SK-N-SH (cell line): Measurements from ENCODE around the gene NSF. TPM values are rescaled to one million over a fixed set of nuclear protein-coding genes. Genes with fewer than 3 reads are reported as not detected.

Source experiments
- CTCF ChIA-PET: fragments of 300-600, 350-600 bp; formaldehyde crosslinking; extraction: SDS; loops from one replicate; lab custom pipeline; 2021; lab: Yijun Ruan, JAX
- POLR2A ChIA-PET: fragments of 350-600 bp; sonication (Branson Sonifier 250); formaldehyde crosslinking; extraction: SDS; loops from one replicate; lab custom pipeline; 2020; ENCODE audit warnings: antibody characterized with exemption, inconsistent platforms; lab: Yijun Ruan, JAX
- DNase-seq: peaks from one replicate; pipeline ENCODE4 v3.0.0; 2012
- H2AFZ ChIP-seq: fragments of 200-600 bp; sonication (generic); 2 replicates; pipeline ENCODE4 v1.8.1; 2016; ENCODE audit warnings: antibody characterized with exemption, mild to moderate bottlenecking, low read depth
- H3F3A ChIP-seq: fragments of 200-600 bp; sonication (generic); replicated peaks from 2 replicates; pipeline ENCODE3; 2016; ENCODE audit warnings: antibody characterized with exemption, mild to moderate bottlenecking; ENCODE audit not compliant: insufficient read depth
- H3K27ac ChIP-seq, 2 experiments: fragments of 200-500 bp in 1 of 2; fragments of 200-600 bp in 1 of 2; sonication (Bioruptor generic) in 1 of 2; sonication (generic), shearing (Covaris generic) in 1 of 2; 2 replicates each; pipeline versions ENCODE4 v1.5.1 to v1.6.1; 2014 to 2016; ENCODE audit warnings: low read depth in 2 of 2, inconsistent platforms in 1 of 2, low read length in 1 of 2, mild to moderate bottlenecking in 1 of 2, mixed read lengths in 1 of 2
- H3K27me3 ChIP-seq: fragments of 200-600 bp; sonication (generic), shearing (Covaris generic); 2 replicates; pipeline ENCODE4 v1.6.1; 2016; ENCODE audit warnings: mixed run types; ENCODE audit not compliant: insufficient read depth
- H3K36me3 ChIP-seq, 2 experiments: fragments of 200-500 bp in 1 of 2; fragments of 200-600 bp in 1 of 2; sonication (Bioruptor generic) in 1 of 2; sonication (generic) in 1 of 2; replicated peaks in 1 of 2; 2 replicates each; pipeline versions ENCODE3 to v1.5.1; 2014 to 2016; ENCODE audit warnings: low read length in 1 of 2, mild to moderate bottlenecking in 1 of 2; ENCODE audit not compliant: insufficient read depth in 2 of 2, control insufficient read depth in 1 of 2
- H3K4me1 ChIP-seq, 2 experiments: fragments of 200-500 bp in 1 of 2; fragments of 200-600 bp in 1 of 2; sonication (Bioruptor generic) in 1 of 2; sonication (generic), shearing (Covaris generic) in 1 of 2; 2 replicates each; pipeline versions ENCODE4 v1.5.1 to v1.6.1; 2014 to 2016; ENCODE audit warnings: low read depth in 1 of 2, low read length in 1 of 2, mixed run types in 1 of 2; ENCODE audit not compliant: insufficient read depth in 2 of 2, control insufficient read depth in 1 of 2
- H3K4me2 ChIP-seq: fragments of 200-600 bp; sonication (generic), shearing (Covaris generic); 2 replicates; pipeline ENCODE4 v1.6.1; 2017; ENCODE audit warnings: mixed run types
- H3K4me3 ChIP-seq, 2 experiments: fragments of 200-500 bp in 1 of 2; fragments of 200-600 bp in 1 of 2; sonication (Bioruptor generic) in 1 of 2; sonication (generic), shearing (Covaris generic) in 1 of 2; 2 replicates each; pipeline versions ENCODE4 v1.5.1 to v1.8.1; 2014 to 2016; ENCODE audit warnings: low read depth in 2 of 2, inconsistent platforms in 1 of 2, low read length in 1 of 2, mild to moderate bottlenecking in 1 of 2, mixed read lengths in 1 of 2, moderate library complexity in 1 of 2
- H3K79me2 ChIP-seq: fragments of 200-600 bp; sonication (generic); 2 replicates; pipeline ENCODE4 v1.8.1; 2017; ENCODE audit warnings: mild to moderate bottlenecking; ENCODE audit not compliant: insufficient read depth
- H3K9ac ChIP-seq: fragments of 200-600 bp; sonication (generic); 2 replicates; pipeline ENCODE4 v1.6.1; 2017; ENCODE audit warnings: mixed run types
- H3K9me2 ChIP-seq: fragments of 200-600 bp; sonication (generic); 2 replicates; pipeline ENCODE4 v1.6.1; 2017; ENCODE audit warnings: mixed run types
- H3K9me3 ChIP-seq: fragments of 200-600 bp; sonication (generic); 2 replicates; pipeline ENCODE4 v1.6.1; 2017; ENCODE audit warnings: mixed run types, mild to moderate bottlenecking, moderate library complexity
- H4K20me1 ChIP-seq: fragments of 200-600 bp; sonication (generic); 2 replicates; pipeline ENCODE4 v1.6.1; 2017; ENCODE audit warnings: mild to moderate bottlenecking, mixed run types; ENCODE audit not compliant: insufficient read depth
- CHD2 ChIP-seq: fragments of 150-350 bp; IDR thresholded peaks from 2 replicates; pipeline ENCODE4 v1.6.1; 2018; ENCODE audit warnings: low read length; ENCODE audit not compliant: partially characterized antibody
- ELF1 ChIP-seq: IDR thresholded peaks from 2 replicates; pipeline ENCODE4 v1.4.0; 2012
- EZH2phosphoT487 ChIP-seq: fragments of 200-600 bp; sonication (generic); IDR thresholded peaks from 2 replicates; pipeline ENCODE4 v1.6.1; 2017; ENCODE audit warnings: low read depth, mixed run types, mild to moderate bottlenecking, antibody characterized with exemption, moderate library complexity, borderline replicate concordance
- FOSL2 ChIP-seq: IDR thresholded peaks from 2 replicates; pipeline ENCODE4 v1.4.0; 2012; ENCODE audit warnings: low read depth, mild to moderate bottlenecking, moderate library complexity, borderline replicate concordance
- IRF3 ChIP-seq: fragments of 150-350 bp; IDR thresholded peaks from 2 replicates; pipeline ENCODE4 v1.6.1; 2016; ENCODE audit warnings: mild to moderate bottlenecking, low read depth, low read length
- JUND ChIP-seq: IDR thresholded peaks from 2 replicates; pipeline ENCODE4 v1.4.0; 2012
- MXI1 ChIP-seq: IDR thresholded peaks from 2 replicates; pipeline ENCODE4 v1.6.1; 2012; ENCODE audit warnings: mild to moderate bottlenecking, low read depth, low read length, improper control_type of control experiment
- PBX3 ChIP-seq: IDR thresholded peaks from 2 replicates; pipeline ENCODE4; 2012
- RCOR1 ChIP-seq: fragments of 150-350 bp; IDR thresholded peaks from 2 replicates; pipeline ENCODE4 v1.6.1; 2017; ENCODE audit warnings: antibody characterized with exemption, low read length
- RFX5 ChIP-seq: IDR thresholded peaks from 2 replicates; pipeline ENCODE4 v1.6.1; 2012; ENCODE audit warnings: mild to moderate bottlenecking, improper control_type of control experiment, low read length
- RXRA ChIP-seq: IDR thresholded peaks from 2 replicates; pipeline ENCODE4 v1.4.0; 2012; ENCODE audit warnings: low read depth, mild to moderate bottlenecking, borderline replicate concordance
- SIN3A ChIP-seq: IDR thresholded peaks from 2 replicates; pipeline ENCODE4 v1.6.1; 2012; ENCODE audit warnings: low read depth, mild to moderate bottlenecking, low read length, moderate library complexity, borderline replicate concordance
- TCF12 ChIP-seq: IDR thresholded peaks from 2 replicates; pipeline ENCODE4 v1.4.0; 2012
- TEAD4 ChIP-seq: IDR thresholded peaks from 2 replicates; pipeline ENCODE4 v1.4.0; 2012; ENCODE audit warnings: mild to moderate bottlenecking, borderline replicate concordance; ENCODE audit not compliant: insufficient read depth
- USF2 ChIP-seq: fragments of 150-350 bp; IDR thresholded peaks from 2 replicates; pipeline ENCODE4 v1.6.1; 2017; ENCODE audit warnings: antibody characterized with exemption, low read length, low read depth, borderline replicate concordance
- YY1 ChIP-seq: IDR thresholded peaks from 2 replicates; pipeline ENCODE4 v1.4.0; 2012; ENCODE audit warnings: low read depth, mild to moderate bottlenecking
- ZBTB33 ChIP-seq: IDR thresholded peaks from 2 replicates; pipeline ENCODE4 v1.4.0; 2012; ENCODE audit warnings: low read depth, borderline replicate concordance
- WGBS: methylation state at CpG from one replicate; pipeline ENCODE4 v1.1.6; 2017; ENCODE audit warnings: low lambda C conversion rate; 5-methylcytosine and 5-hydroxymethylcytosine counted together
- polyA plus RNA-seq, 3 experiments: library from polyadenylated mRNA; depleted of rRNA; stranded (reverse); fragments of >200 nt; gene quantifications; 2 replicates each; pipeline ENCODE4 v1.2.3, GENCODE V29; 2012

Gene NSF
- polyA plus RNA-seq, 1 of the 3 experiments (the other 2 are of a cell fraction) = 31.4 TPM

- no peak for TF ChIP-seq CHD2
- peak; percentile 82 for TF ChIP-seq FOSL2
- peak; percentile 77; the same call in 1 of the 2 replicates for TF ChIP-seq TEAD4
- TF ChIP-seq IRF3 = no peak
- TF ChIP-seq EZH2phosphoT487 = no peak
Measured at GRCh38 chr17:46764709-46765401, 174.4 kb downstream of the NSF start (continued).

- Histone ChIP-seq H3K9me3 (no peaks in the 10 kb centered on the region), H3K27ac (peak overlapping the region; percentile 52 to 63), H3K4me3 (no peak overlapping the region), H2AFZ (no peak overlapping the region), H3K4me1 (peaks cover 24% of the 10 kb centered on the region in 2 experiments; a peak in 3 of 4 replicates), H3K9ac (no peak overlapping the region), H3K27me3 (no peaks in the 10 kb centered on the region), H3K4me2 (peak overlapping the region; percentile 41; the same call in 1 of the 2 replicates), H3K9me2 (no peaks in the 10 kb centered on the region), H3K79me2 (no peaks in the 10 kb centered on the region), H3K36me3 (no peaks in the 10 kb centered on the region), H4K20me1 (no peaks in the 10 kb centered on the region), H3F3A (peaks cover 20% of the 10 kb centered on the region)
- 95% methylated on average over 12 of the region's 12 CpGs for WGBS
- ChIA-PET CTCF (interaction anchor here (1.0 to 2.6 kb wide), 5 partner anchors 16 to 77 kb away, joined by 3 to 13 read pairs (median 5); no protein-coding TSS in a partner anchor), POLR2A (no interaction called here)
- TF ChIP-seq FOSL2 (no peak), TEAD4 (no peak), RFX5 (no peak), JUND (no peak), YY1 (no peak), ELF1 (no peak), SIN3A (no peak), TCF12 (no peak)
- DNase-seq = peak; percentile 37
Measured at GRCh38 chr17:46765453-46765852, 175.0 kb downstream of the NSF start.

GRCh38 chr17:46766493-46767491, 176.3 kb downstream of the NSF start:
- Histone ChIP-seq H2AFZ (no peak overlapping the region), H3K27me3 (no peaks in the 10 kb centered on the region), H3K9ac (no peak overlapping the region), H3K27ac (no peak overlapping the region), H3K4me3 (no peak overlapping the region), H3K79me2 (no peaks in the 10 kb centered on the region), H3K36me3 (no peaks in the 10 kb centered on the region), H4K20me1 (no peaks in the 10 kb centered on the region), H3K4me2 (no peak overlapping the region), H3K9me2 (no peaks in the 10 kb centered on the region), H3K9me3 (no peaks in the 10 kb centered on the region), H3K4me1 (peaks cover 24 to 30% of the 10 kb centered on the region in 2 experiments; a peak in 3 of 4 replicates), H3F3A (peaks cover 20% of the 10 kb centered on the region)
- peak; percentile 49 for DNase-seq
- 96% methylated on average over 20 of the region's 21 CpGs for WGBS
- POLR2A ChIA-PET = no interaction called here
- CTCF ChIA-PET = interaction anchor here (1.0 to 2.3 kb wide), 9 partner anchors 10 to 76 kb away, joined by 3 to 8 read pairs (median 3); no protein-coding TSS in a partner anchor
- TF ChIP-seq PBX3 (no peak), USF2 (no peak), RCOR1 (no peak), RXRA (no peak), ZBTB33 (no peak), MXI1 (no peak)
